Smooth muscle cell (in vitro differentiated cells): Measurements from ENCODE around the gene CSE1L. TPM values are rescaled to one million over a fixed set of nuclear protein-coding genes. Genes with fewer than 3 reads are reported as not detected.

Experiments
- DNase-seq: peaks from one replicate; lab custom pipeline; 2025; ENCODE audit not compliant: unreplicated experiment; lab: John Stamatoyannopoulos, UW
- H2AFZ ChIP-seq: fragments of 200-600 bp; sonication (generic); 2 replicates; pipeline ENCODE4 v1.6.0; 2016; ENCODE audit warnings: antibody characterized with exemption, low read depth, mild to moderate bottlenecking
- H3F3A ChIP-seq: fragments of 200-600 bp; sonication (generic); 2 replicates; pipeline ENCODE4 v1.6.0; 2017; ENCODE audit warnings: antibody characterized with exemption, low read depth
- H3K27ac ChIP-seq: fragments of 200-600 bp; sonication (generic); 2 replicates; pipeline ENCODE4 v1.5.1; 2016; ENCODE audit warnings: low read depth, mild to moderate bottlenecking
- H3K27me3 ChIP-seq: fragments of 200-600 bp; sonication (generic); 2 replicates; pipeline ENCODE4 v1.6.1; 2016; ENCODE audit warnings: low read depth, mild to moderate bottlenecking
- H3K36me3 ChIP-seq: fragments of 200-600 bp; sonication (generic); 2 replicates; pipeline ENCODE4 v1.5.1; 2016; ENCODE audit warnings: low read depth
- H3K4me1 ChIP-seq: fragments of 200-600 bp; sonication (generic); 2 replicates; pipeline ENCODE4 v1.5.1; 2016; ENCODE audit warnings: low read depth
- H3K4me2 ChIP-seq: fragments of 200-600 bp; sonication (generic); 2 replicates; pipeline ENCODE4 v1.6.0; 2016; ENCODE audit warnings: mild to moderate bottlenecking
- H3K4me3 ChIP-seq: fragments of 200-600 bp; sonication (generic); 2 replicates; pipeline ENCODE4 v1.5.1; 2016; ENCODE audit warnings: mild to moderate bottlenecking
- H3K79me2 ChIP-seq: fragments of 200-600 bp; sonication (generic); 2 replicates; pipeline ENCODE4 v1.6.0; 2016; ENCODE audit warnings: low read depth, mild to moderate bottlenecking
- H3K9ac ChIP-seq: fragments of 200-600 bp; sonication (generic); 2 replicates; pipeline ENCODE4 v1.6.0; 2016; ENCODE audit warnings: low read depth
- H3K9me3 ChIP-seq: fragments of 200-600 bp; sonication (generic); replicated peaks from 2 replicates; pipeline ENCODE4 v1.5.1; 2016; ENCODE audit warnings: low read depth
- H4K20me1 ChIP-seq: fragments of 200-600 bp; sonication (generic); 2 replicates; pipeline ENCODE4 v1.6.0; 2016; ENCODE audit warnings: low read depth
- WGBS: methylation state at CpG from one replicate; pipeline ENCODE4 v1.1.7; 2016; ENCODE audit warnings: low lambda C conversion rate; 5-methylcytosine and 5-hydroxymethylcytosine counted together
- polyA plus RNA-seq: library from polyadenylated mRNA; unstranded; fragments of >200 nt; fragmentation: Nextera tagmentation; extraction: Ambion mirVana; gene quantifications from 2 replicates; pipeline ENCODE4 v1.2.1, GENCODE V29; 2016
- total RNA-seq: library from RNA; depleted of rRNA; stranded (reverse); fragments of >200 nt; gene quantifications from 2 replicates; pipeline ENCODE4 v1.2.3, GENCODE V29; 2014
- TF ChIP-seq, protein P1 (sequence below): fragments of 200-600 bp; sonication (generic); IDR thresholded peaks from 2 replicates; pipeline ENCODE4 v1.5.1; 2017; ENCODE audit warnings: borderline replicate concordance, mild to moderate bottlenecking, antibody characterized with exemption; ENCODE audit not compliant: insufficient read depth, poor library complexity, severe bottlenecking

Gene CSE1L
- total and polyA plus RNA-seq, 2 experiments from 2014 or later, result 42.0 to 98.6 TPM

DNA sequence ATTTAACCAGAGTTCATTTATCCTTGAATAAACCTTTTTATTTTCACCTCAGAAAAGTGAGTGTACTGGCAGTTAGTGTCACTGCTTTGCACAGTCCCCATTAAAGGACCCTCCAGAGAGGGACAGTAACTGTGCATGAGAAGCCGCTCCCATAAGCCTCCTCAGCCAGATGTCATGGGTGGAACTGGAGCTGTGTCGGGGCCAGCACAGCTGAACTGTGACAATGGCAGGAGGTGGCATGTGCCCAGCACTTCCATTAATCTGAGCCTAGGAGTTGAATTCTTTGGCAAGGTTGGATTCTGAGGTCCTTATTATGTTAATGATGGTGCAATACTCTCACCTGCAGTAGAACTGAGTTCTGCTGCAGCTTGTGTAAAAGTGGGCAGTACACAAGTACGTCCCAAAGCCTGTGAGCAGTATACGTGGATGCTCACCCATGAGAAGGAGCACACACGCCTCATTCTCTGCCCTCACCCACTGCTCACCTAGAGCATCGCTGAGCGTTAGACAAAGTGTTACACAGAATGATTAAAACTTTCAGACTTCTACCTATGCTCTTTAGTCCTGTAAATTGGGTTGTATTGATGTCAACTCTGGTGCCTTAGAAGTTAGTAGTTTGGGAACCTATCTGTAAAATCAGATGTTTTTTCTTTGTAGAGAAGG is 11.9 kb upstream of the CSE1L start:
- Histone ChIP-seq H4K20me1 (peaks cover 8% of the 10 kb centered on the region), H2AFZ (no peak overlapping the region)
- 98% methylated on average over 7 of the region's 7 CpGs for WGBS

DNA sequence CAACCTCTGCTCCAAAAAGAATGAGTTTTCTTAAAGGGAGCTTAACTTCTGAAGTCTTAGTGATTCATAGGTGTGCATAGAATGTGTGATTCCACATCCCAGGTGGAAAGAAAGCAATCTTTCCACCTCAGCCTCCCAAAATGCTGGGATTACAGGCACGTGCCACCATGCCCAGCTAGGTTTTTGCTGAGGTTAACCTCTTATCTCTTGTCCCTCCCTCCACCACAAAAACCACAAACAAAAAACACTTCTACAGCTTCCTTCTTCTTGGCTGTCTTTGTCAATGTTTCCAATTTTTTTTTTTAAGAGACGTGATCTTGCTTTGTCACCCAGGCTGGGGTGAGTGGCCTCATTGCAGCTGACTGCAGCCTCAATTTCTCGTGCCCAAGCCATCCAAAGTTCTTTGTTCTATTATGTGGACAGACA is 8.1 kb upstream of the CSE1L start:
- WGBS, result 61% methylated on average over 3 of the region's 3 CpGs
- Histone ChIP-seq H3K79me2 (no peaks in the 10 kb centered on the region), H3K27ac (no peak overlapping the region), H3K27me3 (no peaks in the 10 kb centered on the region), H3F3A (no peaks in the 10 kb centered on the region), H3K9ac (no peak overlapping the region), H3K9me3 (no peaks in the 10 kb centered on the region), H3K4me2 (no peak overlapping the region), H3K36me3 (peaks cover 13% of the 10 kb centered on the region), H3K4me3 (no peak overlapping the region), H2AFZ (no peak overlapping the region), H3K4me1 (no peaks in the 10 kb centered on the region), H4K20me1 (peaks cover 8% of the 10 kb centered on the region)
- TF ChIP-seq, protein P1, sequence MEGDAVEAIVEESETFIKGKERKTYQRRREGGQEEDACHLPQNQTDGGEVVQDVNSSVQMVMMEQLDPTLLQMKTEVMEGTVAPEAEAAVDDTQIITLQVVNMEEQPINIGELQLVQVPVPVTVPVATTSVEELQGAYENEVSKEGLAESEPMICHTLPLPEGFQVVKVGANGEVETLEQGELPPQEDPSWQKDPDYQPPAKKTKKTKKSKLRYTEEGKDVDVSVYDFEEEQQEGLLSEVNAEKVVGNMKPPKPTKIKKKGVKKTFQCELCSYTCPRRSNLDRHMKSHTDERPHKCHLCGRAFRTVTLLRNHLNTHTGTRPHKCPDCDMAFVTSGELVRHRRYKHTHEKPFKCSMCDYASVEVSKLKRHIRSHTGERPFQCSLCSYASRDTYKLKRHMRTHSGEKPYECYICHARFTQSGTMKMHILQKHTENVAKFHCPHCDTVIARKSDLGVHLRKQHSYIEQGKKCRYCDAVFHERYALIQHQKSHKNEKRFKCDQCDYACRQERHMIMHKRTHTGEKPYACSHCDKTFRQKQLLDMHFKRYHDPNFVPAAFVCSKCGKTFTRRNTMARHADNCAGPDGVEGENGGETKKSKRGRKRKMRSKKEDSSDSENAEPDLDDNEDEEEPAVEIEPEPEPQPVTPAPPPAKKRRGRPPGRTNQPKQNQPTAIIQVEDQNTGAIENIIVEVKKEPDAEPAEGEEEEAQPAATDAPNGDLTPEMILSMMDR, result no peak
- no peak for DNase-seq

More for the DNA sequence above, 11.9 kb upstream of the CSE1L start:
- Histone ChIP-seq H3K4me2 (no peak overlapping the region), H3F3A (no peaks in the 10 kb centered on the region), H3K36me3 (peaks cover 23% of the 10 kb centered on the region), H3K27me3 (no peaks in the 10 kb centered on the region), H3K9me3 (no peaks in the 10 kb centered on the region), H3K9ac (no peak overlapping the region), H3K4me3 (no peak overlapping the region), H3K79me2 (no peaks in the 10 kb centered on the region), H3K27ac (no peak overlapping the region), H3K4me1 (no peaks in the 10 kb centered on the region)
- DNase-seq, result no peak
- TF ChIP-seq, protein P1, result no peak

DNA sequence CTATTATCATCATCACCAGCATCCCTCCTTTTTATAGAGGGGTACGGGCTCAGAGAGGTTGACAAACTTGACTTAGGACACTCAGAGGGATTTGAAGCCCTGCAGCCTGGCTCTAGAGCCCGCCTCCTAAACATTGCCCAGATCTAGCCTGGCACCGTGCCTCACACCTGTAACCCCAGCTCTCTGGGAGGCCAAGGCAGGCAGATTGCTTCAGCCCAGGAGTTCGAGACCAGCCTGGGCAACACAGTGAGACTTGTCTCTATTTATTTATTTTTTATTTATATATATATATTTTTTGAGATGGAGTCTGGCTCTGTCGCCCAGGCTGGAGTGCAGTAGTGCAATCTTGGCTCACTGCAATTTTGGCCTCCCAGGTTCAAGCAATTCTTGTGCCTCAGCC is 6.3 kb upstream of the CSE1L start:
- TF ChIP-seq, protein P1, result no peak

DNA sequence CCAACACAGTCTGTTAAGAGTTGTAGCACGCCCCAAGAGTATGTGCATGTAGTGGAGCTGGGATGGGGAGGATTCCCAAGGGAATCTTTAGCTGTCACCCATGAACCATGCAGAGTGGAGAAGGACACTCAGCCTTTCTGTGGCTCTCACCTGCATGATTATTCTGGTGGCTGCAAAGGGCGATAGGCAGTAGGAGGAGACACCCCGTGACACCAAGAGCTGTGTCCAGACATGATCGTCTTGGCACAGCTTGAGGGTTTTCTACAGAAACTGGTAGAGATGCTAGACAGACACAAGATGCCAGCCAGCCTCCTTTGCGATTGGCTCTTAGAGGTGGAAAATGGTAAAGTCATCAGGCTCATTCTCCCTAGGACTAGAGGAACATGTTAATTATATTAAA is 3.1 kb upstream of the CSE1L start:
- H3K9me3 ChIP-seq, result no peaks in the 10 kb centered on the region
- TF ChIP-seq, protein P1, result no peak
- H3K36me3 ChIP-seq, result no peaks in the 10 kb centered on the region
- WGBS, result 93% methylated on average over 5 of the region's 5 CpGs
- H3K9ac ChIP-seq, result no peak overlapping the region
- no peak overlapping the region for H3K4me2 ChIP-seq
- H3K4me3 ChIP-seq, result no peak overlapping the region
- no peak overlapping the region for H3K27ac ChIP-seq
- no peak for DNase-seq
- H4K20me1 ChIP-seq, result peaks cover 3% of the 10 kb centered on the region
- H3K4me1 ChIP-seq, result peaks cover under 1% of the 10 kb centered on the region
- H3F3A ChIP-seq, result no peaks in the 10 kb centered on the region
- H3K79me2 ChIP-seq, result peaks cover 10% of the 10 kb centered on the region
- no peaks in the 10 kb centered on the region for H3K27me3 ChIP-seq
- H2AFZ ChIP-seq, result no peak overlapping the region

More for the DNA sequence above, 6.3 kb upstream of the CSE1L start:
- Histone ChIP-seq H3K27me3 (no peaks in the 10 kb centered on the region), H3K9ac (no peak overlapping the region), H3K4me2 (no peak overlapping the region), H3F3A (no peaks in the 10 kb centered on the region), H3K9me3 (no peaks in the 10 kb centered on the region), H3K4me3 (no peak overlapping the region), H3K36me3 (no peaks in the 10 kb centered on the region), H3K27ac (no peak overlapping the region), H4K20me1 (peaks cover 8% of the 10 kb centered on the region), H2AFZ (no peak overlapping the region), H3K79me2 (no peaks in the 10 kb centered on the region), H3K4me1 (no peaks in the 10 kb centered on the region)
- WGBS, result 98% methylated on average over 5 of the region's 5 CpGs
- DNase-seq, result no peak
